ENCODE results near the gene PHTF2. TPM values are rescaled to one million over a fixed set of nuclear protein-coding genes. Genes with fewer than 3 reads are reported as not detected.
"Not testable (repeated sequence)": the region's sequence is repeated elsewhere in the genome, so short reads cannot be mapped to it uniquely, and the experiment has no call there.

PHTF2 gene
- total RNA-seq, 2 donors from 2014 or later = 15.4 to 20.6 TPM

DNA sequence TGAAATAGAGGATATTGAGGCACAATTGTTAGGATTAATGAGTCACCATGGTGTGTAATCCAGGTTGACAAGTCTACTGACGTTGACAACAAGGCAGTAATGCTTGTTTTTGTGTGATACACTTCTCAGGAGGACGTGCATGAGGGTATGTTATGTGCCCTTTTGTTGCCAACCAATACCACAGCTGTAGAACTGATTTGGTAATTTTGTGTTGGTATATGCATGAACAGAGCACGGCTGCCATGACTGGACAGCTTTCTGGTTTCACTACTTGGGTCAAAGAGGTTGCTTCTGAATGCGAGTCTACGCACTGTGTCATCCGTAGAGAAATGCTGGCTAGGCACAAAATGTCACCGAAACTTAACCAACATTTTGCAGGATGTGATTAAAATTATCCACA lies 32.9 kb downstream of the PHTF2 start:
- Mint-ChIP-seq H3K27ac (no peak overlapping the region), H3K4me3 (no peak overlapping the region), H3K4me1 (peaks cover 4% of the 10 kb centered on the region), H3K9me3 (peaks cover under 1% of the 10 kb centered on the region), H3K27me3 (ENCODE audit: insufficient read depth) (no peaks in the 10 kb centered on the region), H3K36me3 (ENCODE audit: low read depth) (peaks cover 4% of the 10 kb centered on the region)
- H3K9me3 ChIP-seq (ENCODE audit: control insufficient read depth, low read length) = no peaks in the 10 kb centered on the region
- H3K27me3 ChIP-seq (ENCODE audit: control insufficient read depth, insufficient read depth, low read length, poor library complexity, severe bottlenecking) = no peaks in the 10 kb centered on the region
- 95 to 99% methylated on average over 7 of the region's 7 CpGs for WGBS, 2 experiments (ENCODE audit: insufficient coverage in 1 of 2, insufficient read length in 1 of 2)
- H3K36me3 ChIP-seq (ENCODE audit: control insufficient read depth, insufficient read depth, low read length) = no peaks in the 10 kb centered on the region
- H3K4me3 ChIP-seq (ENCODE audit: low read length) = no peak overlapping the region
- TF ChIP-seq CTCF (conservative IDR thresholded peaks at IDR 0.05) = no peak
- no peak overlapping the region for H3K9ac ChIP-seq (ENCODE audit: extremely low read depth, low read length, poor library complexity, severe bottlenecking)
- H3K27ac ChIP-seq (ENCODE audit: low read depth, low read length) = no peak overlapping the region
- H3K4me1 ChIP-seq (ENCODE audit: control insufficient read depth, insufficient read depth, low read length) = no peaks in the 10 kb centered on the region
- DNase-seq = no peak

DNA sequence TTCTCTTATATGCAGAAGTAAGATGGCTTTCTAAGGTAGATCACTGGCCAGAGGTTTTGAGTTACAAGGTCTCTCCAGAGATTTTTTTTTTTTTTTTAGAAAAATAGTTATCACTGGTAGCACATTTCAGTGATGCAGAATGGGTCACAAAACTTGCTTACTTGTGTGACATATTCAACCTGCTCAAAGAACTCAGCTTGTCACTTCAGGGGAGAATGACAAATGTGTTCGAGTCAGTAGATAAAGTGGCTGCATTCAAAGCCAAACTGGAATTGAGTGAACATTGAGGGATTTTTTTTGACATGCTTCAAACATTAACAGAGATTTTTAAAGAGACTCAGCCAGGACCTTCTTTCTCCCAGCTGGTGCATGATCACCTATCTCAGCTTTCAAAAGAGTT lies 33.4 kb downstream of the PHTF2 start:
- peaks cover 1% of the 10 kb centered on the region for H3K9me3 Mint-ChIP-seq
- H3K27me3 Mint-ChIP-seq (ENCODE audit: insufficient read depth) = no peaks in the 10 kb centered on the region
- no peak overlapping the region for H3K27ac Mint-ChIP-seq
- Histone ChIP-seq H3K27me3 (ENCODE audit: control insufficient read depth, insufficient read depth, low read length, poor library complexity, severe bottlenecking) (no peaks in the 10 kb centered on the region), H3K36me3 (ENCODE audit: control insufficient read depth, insufficient read depth, low read length) (no peaks in the 10 kb centered on the region), H3K4me3 (ENCODE audit: low read length) (no peak overlapping the region), H3K27ac (ENCODE audit: low read depth, low read length) (no peak overlapping the region), H3K4me1 (ENCODE audit: control insufficient read depth, insufficient read depth, low read length) (no peaks in the 10 kb centered on the region), H3K9ac (ENCODE audit: extremely low read depth, low read length, poor library complexity, severe bottlenecking) (no peak overlapping the region), H3K9me3 (ENCODE audit: control insufficient read depth, low read length) (no peaks in the 10 kb centered on the region)
- H3K36me3 Mint-ChIP-seq (ENCODE audit: low read depth) = peaks cover 4% of the 10 kb centered on the region
- no peak for DNase-seq
- 89 to 100% methylated on average over 1 of the region's 1 CpG for WGBS, 2 experiments (ENCODE audit: insufficient coverage in 1 of 2, insufficient read length in 1 of 2)
- peaks cover 4% of the 10 kb centered on the region for H3K4me1 Mint-ChIP-seq
- no peak for TF ChIP-seq CTCF (conservative IDR thresholded peaks at IDR 0.05)
- H3K4me3 Mint-ChIP-seq = no peak overlapping the region

- H3K36me3 ChIP-seq (ENCODE audit: control insufficient read depth, insufficient read depth, low read length) = no peaks in the 10 kb centered on the region
- H3K4me3 ChIP-seq (ENCODE audit: low read length) = no peak overlapping the region
- Mint-ChIP-seq H3K4me1 (peaks cover 6% of the 10 kb centered on the region), H3K9me3 (peaks cover 1% of the 10 kb centered on the region), H3K27ac (no peak overlapping the region), H3K36me3 (ENCODE audit: low read depth) (peaks cover 4% of the 10 kb centered on the region), H3K4me3 (no peak overlapping the region), H3K27me3 (ENCODE audit: insufficient read depth) (no peaks in the 10 kb centered on the region)
- DNase-seq = no peak
- no peak for TF ChIP-seq CTCF (conservative IDR thresholded peaks at IDR 0.05)
- H3K27me3 ChIP-seq (ENCODE audit: control insufficient read depth, insufficient read depth, low read length, poor library complexity, severe bottlenecking) = no peaks in the 10 kb centered on the region
- no peaks in the 10 kb centered on the region for H3K9me3 ChIP-seq (ENCODE audit: control insufficient read depth, low read length)
- H3K4me1 ChIP-seq (ENCODE audit: control insufficient read depth, insufficient read depth, low read length) = no peaks in the 10 kb centered on the region
- no peak overlapping the region for H3K9ac ChIP-seq (ENCODE audit: extremely low read depth, low read length, poor library complexity, severe bottlenecking)
- H3K27ac ChIP-seq (ENCODE audit: low read depth, low read length) = no peak overlapping the region
- WGBS, 2 experiments (ENCODE audit: insufficient coverage in 1 of 2, insufficient read length in 1 of 2) = 100% methylated on average over 1 of the region's 1 CpG; no CpG with 5 or more reads in 1 of the 2 experiments
Measured at GRCh38 chr7:77833136-77833535, 34.6 kb downstream of the PHTF2 start.

- H3K9me3 ChIP-seq (ENCODE audit: control insufficient read depth, low read length); H3K4me3 ChIP-seq (ENCODE audit: low read length); H3K4me3 Mint-ChIP-seq; H3K27ac Mint-ChIP-seq; H3K9me3 Mint-ChIP-seq; H3K36me3 ChIP-seq (ENCODE audit: control insufficient read depth, insufficient read depth, low read length); H3K36me3 Mint-ChIP-seq (ENCODE audit: low read depth); H3K27me3 Mint-ChIP-seq (ENCODE audit: insufficient read depth); H3K4me1 Mint-ChIP-seq; DNase-seq; H3K9ac ChIP-seq (ENCODE audit: extremely low read depth, low read length, poor library complexity, severe bottlenecking); H3K27me3 ChIP-seq (ENCODE audit: control insufficient read depth, insufficient read depth, low read length, poor library complexity, severe bottlenecking); H3K4me1 ChIP-seq (ENCODE audit: control insufficient read depth, insufficient read depth, low read length); H3K27ac ChIP-seq (ENCODE audit: low read depth, low read length): not testable (repeated sequence)
- WGBS, 2 experiments (ENCODE audit: insufficient coverage in 1 of 2, insufficient read length in 1 of 2) = 92 to 97% methylated on average over 2 of the region's 2 CpGs
Measured at GRCh38 chr7:77836425-77836824, 37.9 kb downstream of the PHTF2 start.
